Activated CD8-positive, alpha-beta memory T cell treated with anti-CD3 and anti-CD28 coated beads, Interleukin-2, amount 10 ng/mL, durations not matched to agents 7 days and 5 days (primary cell): ENCODE results near the gene CYP11A1. TPM values are rescaled to one million over a fixed set of nuclear protein-coding genes. Genes with fewer than 3 reads are reported as not detected.
"Not testable (repeated sequence)": the region's sequence is repeated elsewhere in the genome, so short reads cannot be mapped to it uniquely, and the experiment has no call there.

Experiments used
- ATAC-seq: fragments of 150-1000 bp; cut with Tn5 transposase; one replicate; pipeline ENCODE4 v1.10.0; 2021; ENCODE audit warnings: moderate library complexity
- CTCF ChIA-PET: fragments of 350-600 bp; sonication (Branson Sonifier 250); formaldehyde crosslinking; loops from one replicate; lab custom pipeline; 2021; ENCODE audit warnings: antibody characterized with exemption; lab: Charles Lee
- DNase-seq: peaks from one replicate; pipeline ENCODE4 v3.0.0-alpha.2; 2020
- H3K27ac Mint-ChIP-seq: one replicate; pipeline ENCODE4 v1.8.0; 2021; ENCODE audit warnings: mild to moderate bottlenecking, mixed read lengths
- H3K27me3 Mint-ChIP-seq: one replicate; pipeline ENCODE4 v1.8.0; 2021; ENCODE audit warnings: mixed read lengths
- H3K36me3 Mint-ChIP-seq: one replicate; pipeline ENCODE4 v1.8.0; 2021; ENCODE audit warnings: mild to moderate bottlenecking, mixed read lengths
- H3K4me1 Mint-ChIP-seq: one replicate; pipeline ENCODE4 v1.8.0; 2021; ENCODE audit warnings: mixed read lengths
- H3K4me3 Mint-ChIP-seq: one replicate; pipeline ENCODE4 v1.8.0; 2021; ENCODE audit warnings: mild to moderate bottlenecking, moderate library complexity, mixed read lengths
- H3K9me3 Mint-ChIP-seq: one replicate; pipeline ENCODE4 v1.8.0; 2022; ENCODE audit warnings: low read depth, mixed read lengths
- total RNA-seq, 2 experiments: library from RNA; stranded (reverse); gene quantifications; one replicate each; pipeline ENCODE4 v1.2.3, GENCODE V29; 2021

CYP11A1 gene
- total RNA-seq, 2 experiments from 2014 or later: 0.55 TPM; not detected in 1

DNA sequence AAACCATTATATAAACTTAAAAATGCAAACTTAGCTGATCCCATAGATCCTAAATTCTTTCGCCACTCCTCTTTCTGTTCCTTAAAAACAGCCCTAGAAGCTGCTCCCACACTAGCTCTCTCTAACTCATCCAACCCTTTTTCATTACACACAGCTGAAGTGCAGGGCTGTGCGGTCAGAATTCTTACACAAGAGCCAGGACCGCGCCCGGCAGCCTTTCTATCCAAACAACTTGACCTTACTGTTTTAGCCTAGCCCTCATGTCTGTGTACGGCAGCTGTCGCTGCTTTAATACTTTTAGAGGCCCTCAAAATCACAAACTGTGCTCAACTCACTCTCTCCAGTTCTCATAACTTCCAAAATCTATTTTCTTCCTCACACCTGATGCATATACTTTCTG is 9.9 kb downstream of the CYP11A1 start:
- H3K4me1 Mint-ChIP-seq, H3K4me3 Mint-ChIP-seq, H3K9me3 Mint-ChIP-seq, H3K27ac Mint-ChIP-seq, CTCF ChIA-PET, ATAC-seq, DNase-seq, H3K36me3 Mint-ChIP-seq: not testable (repeated sequence)
- H3K27me3 Mint-ChIP-seq: peaks cover 32% of the 10 kb centered on the region

DNA sequence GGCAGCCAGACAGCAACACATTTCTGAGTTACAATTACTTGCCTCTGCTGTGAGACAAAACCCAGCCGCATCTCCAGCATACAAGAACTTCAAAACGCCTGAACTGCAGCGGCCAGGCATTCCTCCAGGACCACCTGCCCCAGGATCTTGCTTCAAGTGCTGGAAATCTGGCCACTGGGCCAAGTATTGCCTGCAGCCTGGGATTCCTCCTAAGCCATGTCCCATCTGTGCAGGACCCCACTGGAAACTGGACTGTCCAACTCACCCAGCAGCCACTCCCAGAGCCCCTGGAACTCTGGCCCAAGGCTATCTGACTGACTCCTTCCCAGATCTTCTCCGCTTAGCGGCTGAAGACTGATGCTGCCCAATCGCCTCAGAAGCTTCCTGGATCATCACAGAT is 11.4 kb downstream of the CYP11A1 start:
- DNase-seq, H3K36me3 Mint-ChIP-seq, H3K9me3 Mint-ChIP-seq, ATAC-seq, H3K27ac Mint-ChIP-seq, H3K4me3 Mint-ChIP-seq, H3K4me1 Mint-ChIP-seq, CTCF ChIA-PET: not testable (repeated sequence)
- H3K27me3 Mint-ChIP-seq: peaks cover 27% of the 10 kb centered on the region

- not testable (repeated sequence) for H3K36me3 Mint-ChIP-seq, H3K4me3 Mint-ChIP-seq, DNase-seq, H3K27ac Mint-ChIP-seq, ATAC-seq, H3K4me1 Mint-ChIP-seq, H3K9me3 Mint-ChIP-seq
- CTCF ChIA-PET: interaction anchor here (1.2 kb wide), 1 partner anchor 32 kb away, joined by 3 read pairs; no protein-coding TSS in a partner anchor
- peaks cover 34% of the 10 kb centered on the region for H3K27me3 Mint-ChIP-seq
These were observed 13.5 kb downstream of the CYP11A1 start for GRCh38 chr15:74353992-74354391.

DNA sequence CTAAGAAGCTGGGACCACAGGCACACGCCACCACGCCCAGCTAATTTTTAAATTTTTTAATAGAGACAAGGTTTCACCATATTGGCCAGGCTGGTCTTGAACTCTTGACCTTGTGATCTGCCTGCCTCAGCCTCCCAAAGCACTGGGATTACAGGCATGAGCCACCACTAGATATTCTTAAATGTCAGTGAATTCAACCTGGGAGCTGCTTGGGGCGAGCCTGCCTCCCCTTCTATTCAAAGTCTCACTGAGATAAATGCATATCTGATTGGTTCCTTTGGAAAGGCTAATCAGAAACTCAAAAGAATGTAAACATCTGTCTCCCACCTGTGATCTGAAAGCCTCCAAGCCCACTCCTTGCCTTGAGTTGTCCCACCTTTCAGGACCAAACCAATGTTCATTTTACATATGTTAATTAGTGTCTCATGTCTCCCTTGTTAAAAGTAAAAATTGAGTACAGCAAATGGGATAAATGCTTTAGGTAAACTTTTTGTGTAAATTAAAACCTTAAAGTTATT is 15.0 kb downstream of the CYP11A1 start:
- Mint-ChIP-seq H3K27me3 (peaks cover 34% of the 10 kb centered on the region), H3K27ac (no peak overlapping the region), H3K36me3 (peaks cover 1% of the 10 kb centered on the region), H3K4me3 (no peak overlapping the region), H3K9me3 (peaks cover 2% of the 10 kb centered on the region), H3K4me1 (no peaks in the 10 kb centered on the region)
- CTCF ChIA-PET: no interaction called here
- ATAC-seq (no peak), DNase-seq (no peak)

GRCh38 chr15:74351670-74352069 is 15.8 kb downstream of the CYP11A1 start:
- DNase-seq (no peak), ATAC-seq (no peak)
- Mint-ChIP-seq H3K9me3 (peaks cover 2% of the 10 kb centered on the region), H3K27ac (no peak overlapping the region), H3K36me3 (peaks cover 1% of the 10 kb centered on the region), H3K27me3 (peaks cover 34% of the 10 kb centered on the region), H3K4me3 (no peak overlapping the region), H3K4me1 (no peaks in the 10 kb centered on the region)
- CTCF ChIA-PET: no interaction called here

DNA sequence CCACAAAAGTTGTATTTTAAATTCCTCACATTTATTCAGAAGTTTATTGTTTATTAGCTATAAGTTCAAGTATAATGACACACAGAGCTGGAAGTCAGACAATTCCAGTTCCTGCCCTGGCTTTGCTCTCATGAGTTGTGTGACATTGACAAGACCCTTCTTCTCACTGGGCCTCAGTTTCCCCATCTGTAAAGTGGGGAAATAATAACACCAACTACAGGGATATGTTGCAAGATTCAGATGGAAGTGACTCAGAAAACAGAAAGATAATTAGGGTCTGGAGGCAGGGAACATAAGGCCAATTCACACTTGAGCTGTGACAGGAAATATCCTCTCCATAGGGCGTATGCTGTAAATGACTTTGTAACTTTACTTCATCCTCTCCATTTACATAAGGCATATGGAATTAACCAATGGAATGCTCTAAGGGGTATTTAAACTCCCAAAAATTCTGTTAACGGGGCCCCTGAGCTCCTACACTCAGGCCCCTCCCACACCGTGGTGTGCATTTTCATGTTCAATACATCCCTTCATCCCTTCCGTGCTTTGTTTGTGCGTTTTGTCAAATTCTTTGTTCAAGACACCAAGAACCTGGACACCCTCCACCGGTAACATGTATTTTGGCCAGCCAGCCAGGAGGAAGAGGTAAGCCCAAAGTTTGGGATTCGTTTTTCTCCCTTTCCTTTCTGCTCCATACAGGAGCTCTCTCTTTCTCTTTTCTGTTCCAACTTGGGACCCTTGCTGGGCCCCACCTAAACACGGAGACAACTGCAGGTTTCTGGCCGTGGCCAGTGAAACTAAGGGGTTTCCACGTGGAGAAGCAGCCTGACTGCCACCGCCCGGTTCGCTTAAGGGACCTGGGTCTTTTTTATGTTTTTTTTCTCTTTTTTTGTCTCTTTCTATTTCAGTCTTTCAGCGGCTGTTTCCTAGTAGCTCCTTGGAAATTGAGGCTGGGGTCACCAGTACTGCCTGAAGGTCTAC is 16.9 kb downstream of the CYP11A1 start:
- Mint-ChIP-seq H3K36me3 (peaks cover 1% of the 10 kb centered on the region), H3K9me3 (peaks cover 2% of the 10 kb centered on the region), H3K4me1 (no peaks in the 10 kb centered on the region), H3K27me3 (peaks cover 31% of the 10 kb centered on the region), H3K27ac (no peak overlapping the region), H3K4me3 (no peak overlapping the region)
- CTCF ChIA-PET: interaction anchor here (0.8 kb wide), 1 partner anchor 10 kb away, joined by 3 read pairs; no protein-coding TSS in a partner anchor
- no peak for DNase-seq
- ATAC-seq: no peak

- peaks cover 2% of the 10 kb centered on the region for H3K4me1 Mint-ChIP-seq
- no peak for DNase-seq
- ATAC-seq: no peak
- H3K27me3 Mint-ChIP-seq: peaks cover 19% of the 10 kb centered on the region
- no peaks in the 10 kb centered on the region for H3K36me3 Mint-ChIP-seq
- H3K4me3 Mint-ChIP-seq: no peak overlapping the region
- CTCF ChIA-PET: no interaction called here
- H3K27ac Mint-ChIP-seq: no peak overlapping the region
- no peaks in the 10 kb centered on the region for H3K9me3 Mint-ChIP-seq
These were observed 18.1 kb downstream of the CYP11A1 start for GRCh38 chr15:74349241-74349778.

DNA sequence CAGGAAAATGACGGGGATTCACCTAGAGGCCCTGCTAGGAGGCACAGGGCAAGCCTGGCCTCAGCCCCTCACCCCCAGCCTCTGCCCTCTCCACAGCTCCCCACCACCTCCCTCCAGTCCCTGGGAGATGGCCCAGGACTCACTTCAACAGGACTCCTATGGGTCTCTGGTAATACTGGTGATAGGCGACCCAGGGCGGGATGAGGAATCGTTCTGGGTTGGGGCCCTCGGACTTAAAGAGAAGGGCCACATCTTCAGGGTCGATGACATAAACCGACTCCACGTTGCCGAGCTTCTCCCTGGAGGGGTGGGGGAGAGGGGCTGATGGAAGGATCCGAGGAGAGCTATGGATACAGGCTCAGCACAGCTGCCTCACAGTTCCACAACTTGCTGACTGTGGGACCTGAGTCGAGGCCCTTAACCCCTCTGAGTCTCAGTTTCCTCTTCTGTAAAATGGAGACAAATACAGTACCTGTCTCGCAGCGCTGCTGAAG is 19.6 kb downstream of the CYP11A1 start:
- H3K27me3 Mint-ChIP-seq: peaks cover 13% of the 10 kb centered on the region
- CTCF ChIA-PET: no interaction called here
- peaks cover 2% of the 10 kb centered on the region for H3K4me1 Mint-ChIP-seq
- H3K4me3 Mint-ChIP-seq: no peak overlapping the region
- no peak for DNase-seq
- H3K9me3 Mint-ChIP-seq: no peaks in the 10 kb centered on the region
- H3K27ac Mint-ChIP-seq: no peak overlapping the region
- ATAC-seq: no peak
- no peaks in the 10 kb centered on the region for H3K36me3 Mint-ChIP-seq

DNA sequence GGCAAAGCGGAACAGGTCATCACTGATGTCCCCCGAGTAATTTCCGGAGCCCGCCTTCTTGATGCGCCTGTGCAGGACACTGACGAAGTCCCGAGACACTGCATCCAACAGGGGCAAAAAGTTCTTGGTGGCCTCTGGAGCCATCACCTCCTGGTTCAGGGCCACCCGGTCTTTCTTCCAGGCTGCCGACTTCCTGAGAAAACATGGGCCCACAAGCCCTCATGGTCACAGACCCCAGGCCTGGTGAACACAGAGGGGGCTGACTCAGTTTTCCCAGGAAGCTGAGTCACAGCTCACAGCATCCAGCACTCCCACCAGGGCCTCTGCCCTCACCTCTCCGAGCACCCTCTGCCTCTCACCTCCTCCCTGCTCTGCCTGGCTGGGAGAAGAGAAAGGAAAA is 22.4 kb downstream of the CYP11A1 start:
- Mint-ChIP-seq H3K27me3 (no peaks in the 10 kb centered on the region), H3K27ac (no peak overlapping the region), H3K9me3 (no peaks in the 10 kb centered on the region), H3K36me3 (no peaks in the 10 kb centered on the region), H3K4me3 (no peak overlapping the region), H3K4me1 (peaks cover 2% of the 10 kb centered on the region)
- ATAC-seq: no peak
- no peak for DNase-seq
- CTCF ChIA-PET: no interaction called here

DNA sequence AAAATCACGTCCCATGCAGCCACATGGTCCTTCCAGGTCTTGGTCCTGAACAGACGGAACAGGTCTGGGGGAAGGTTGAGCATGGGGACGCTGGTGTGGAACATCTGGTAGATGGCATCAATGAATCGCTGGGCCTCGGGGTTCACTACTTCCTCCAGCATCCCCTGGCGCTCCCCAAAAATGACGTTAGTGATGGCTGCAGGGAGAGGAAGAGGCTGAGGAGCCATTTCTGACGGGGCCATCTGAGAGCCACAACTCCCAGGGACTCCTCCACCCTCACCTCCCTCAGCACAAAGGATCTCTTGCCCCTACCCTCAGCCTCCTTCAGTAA is 23.7 kb downstream of the CYP11A1 start:
- H3K9me3 Mint-ChIP-seq: no peaks in the 10 kb centered on the region

GRCh38 chr15:74343127-74343796 is 24.2 kb downstream of the CYP11A1 start:
- CTCF ChIA-PET: no interaction called here
- ATAC-seq (no peak), DNase-seq (no peak)
- no peak overlapping the region for H3K27ac Mint-ChIP-seq
- H3K4me1 Mint-ChIP-seq: peaks cover 2% of the 10 kb centered on the region
- H3K9me3 Mint-ChIP-seq: no peaks in the 10 kb centered on the region
- no peak overlapping the region for H3K4me3 Mint-ChIP-seq
- no peaks in the 10 kb centered on the region for H3K36me3 Mint-ChIP-seq
- H3K27me3 Mint-ChIP-seq: no peaks in the 10 kb centered on the region

More for the DNA sequence above, 23.7 kb downstream of the CYP11A1 start:
- no peak overlapping the region for H3K27ac Mint-ChIP-seq
- no peak overlapping the region for H3K4me3 Mint-ChIP-seq
- no peak for DNase-seq
- H3K36me3 Mint-ChIP-seq: no peaks in the 10 kb centered on the region
- peaks cover 2% of the 10 kb centered on the region for H3K4me1 Mint-ChIP-seq
- no peaks in the 10 kb centered on the region for H3K27me3 Mint-ChIP-seq
- CTCF ChIA-PET: no interaction called here
- no peak for ATAC-seq

DNA sequence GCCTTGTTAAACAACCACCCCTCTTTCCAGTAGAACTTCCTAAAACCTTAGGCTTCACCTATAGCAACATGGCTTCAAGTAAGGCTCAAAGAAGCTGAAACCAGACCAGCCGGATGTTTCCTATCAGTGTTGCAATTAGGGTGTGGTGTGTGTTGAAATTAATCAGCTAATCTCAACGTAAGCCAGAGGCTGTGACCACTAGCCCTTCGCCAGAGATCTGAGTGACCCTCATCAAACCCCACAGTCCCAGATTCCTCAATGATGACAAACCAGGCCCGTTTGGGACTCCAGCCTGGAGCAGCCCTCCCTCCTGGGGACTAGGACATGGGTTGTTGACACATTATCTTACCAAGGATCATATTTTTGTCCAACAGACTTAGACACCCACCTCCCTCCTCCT is 27.3 kb downstream of the CYP11A1 start:
- no peak overlapping the region for H3K27ac Mint-ChIP-seq
- no peak overlapping the region for H3K4me3 Mint-ChIP-seq
- no peak for ATAC-seq
- CTCF ChIA-PET: interaction anchor here (1.1 kb wide), 1 partner anchor 11 kb away, joined by 3 read pairs; no protein-coding TSS in a partner anchor
- DNase-seq: no peak
- no peaks in the 10 kb centered on the region for H3K9me3 Mint-ChIP-seq
- no peaks in the 10 kb centered on the region for H3K4me1 Mint-ChIP-seq
- no peaks in the 10 kb centered on the region for H3K27me3 Mint-ChIP-seq
- H3K36me3 Mint-ChIP-seq: no peaks in the 10 kb centered on the region

GRCh38 chr15:74339371-74339770 is 28.1 kb downstream of the CYP11A1 start:
- DNase-seq: no peak
- no peaks in the 10 kb centered on the region for H3K9me3 Mint-ChIP-seq
- H3K36me3 Mint-ChIP-seq: no peaks in the 10 kb centered on the region
- CTCF ChIA-PET: no interaction called here
- no peak overlapping the region for H3K27ac Mint-ChIP-seq
- H3K27me3 Mint-ChIP-seq: no peaks in the 10 kb centered on the region
- H3K4me1 Mint-ChIP-seq: no peaks in the 10 kb centered on the region
- H3K4me3 Mint-ChIP-seq: no peak overlapping the region
- ATAC-seq: no peak
